ENCODE measurements around the gene FURIN.

The FURIN gene

DNA sequence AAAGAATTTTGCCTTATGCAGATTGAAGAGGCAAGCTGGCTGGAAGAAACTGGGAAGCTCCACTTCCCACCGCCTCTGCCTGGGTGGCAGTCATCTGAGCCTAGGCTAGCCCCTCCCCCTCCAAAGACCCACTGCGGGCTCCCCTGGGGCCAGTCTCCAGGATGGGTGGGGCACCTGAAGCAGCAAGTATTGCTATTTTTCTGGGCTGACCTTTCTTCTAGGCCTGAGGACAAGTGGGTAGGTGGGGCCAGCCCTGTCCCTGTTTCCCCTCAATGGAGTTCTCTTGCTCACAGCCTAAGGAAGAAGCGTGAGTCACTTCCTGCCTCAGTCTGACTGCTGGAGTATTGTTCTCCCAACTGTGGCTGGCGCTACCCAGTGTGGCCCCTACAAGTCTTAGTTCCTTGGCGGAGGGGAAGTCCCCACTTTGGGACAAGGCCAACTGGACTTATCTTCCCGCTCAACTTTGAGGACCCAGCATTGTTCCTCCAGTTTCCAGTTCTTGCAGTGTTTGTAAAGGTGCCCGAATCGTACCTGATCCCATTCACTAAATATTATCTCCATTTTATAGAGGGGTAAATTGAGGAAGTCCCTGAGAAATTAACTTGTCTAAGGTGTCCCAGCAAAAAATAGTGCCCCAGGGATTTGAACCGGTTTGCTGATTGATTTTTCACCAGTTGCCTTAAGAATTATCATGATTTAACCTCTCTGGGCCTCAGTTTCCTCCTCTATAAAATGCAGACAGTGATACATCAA is 1.4 kb downstream of the FURIN start:
- TF ChIP-seq, protein P1, sequence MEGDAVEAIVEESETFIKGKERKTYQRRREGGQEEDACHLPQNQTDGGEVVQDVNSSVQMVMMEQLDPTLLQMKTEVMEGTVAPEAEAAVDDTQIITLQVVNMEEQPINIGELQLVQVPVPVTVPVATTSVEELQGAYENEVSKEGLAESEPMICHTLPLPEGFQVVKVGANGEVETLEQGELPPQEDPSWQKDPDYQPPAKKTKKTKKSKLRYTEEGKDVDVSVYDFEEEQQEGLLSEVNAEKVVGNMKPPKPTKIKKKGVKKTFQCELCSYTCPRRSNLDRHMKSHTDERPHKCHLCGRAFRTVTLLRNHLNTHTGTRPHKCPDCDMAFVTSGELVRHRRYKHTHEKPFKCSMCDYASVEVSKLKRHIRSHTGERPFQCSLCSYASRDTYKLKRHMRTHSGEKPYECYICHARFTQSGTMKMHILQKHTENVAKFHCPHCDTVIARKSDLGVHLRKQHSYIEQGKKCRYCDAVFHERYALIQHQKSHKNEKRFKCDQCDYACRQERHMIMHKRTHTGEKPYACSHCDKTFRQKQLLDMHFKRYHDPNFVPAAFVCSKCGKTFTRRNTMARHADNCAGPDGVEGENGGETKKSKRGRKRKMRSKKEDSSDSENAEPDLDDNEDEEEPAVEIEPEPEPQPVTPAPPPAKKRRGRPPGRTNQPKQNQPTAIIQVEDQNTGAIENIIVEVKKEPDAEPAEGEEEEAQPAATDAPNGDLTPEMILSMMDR (IDR thresholded peaks at IDR 0.05; ENCODE audit: extremely low read depth, insufficient read depth, missing control alignments), result no peak
- DNase-seq (ENCODE audit: low spot score), result no peak
- in situ Hi-C loops (cut with MboI; ENCODE audit: low pct_unique_long_range_greater_than_20kb, low sequenced_read_pairs, unreplicated experiment), result no loop called here

DNA sequence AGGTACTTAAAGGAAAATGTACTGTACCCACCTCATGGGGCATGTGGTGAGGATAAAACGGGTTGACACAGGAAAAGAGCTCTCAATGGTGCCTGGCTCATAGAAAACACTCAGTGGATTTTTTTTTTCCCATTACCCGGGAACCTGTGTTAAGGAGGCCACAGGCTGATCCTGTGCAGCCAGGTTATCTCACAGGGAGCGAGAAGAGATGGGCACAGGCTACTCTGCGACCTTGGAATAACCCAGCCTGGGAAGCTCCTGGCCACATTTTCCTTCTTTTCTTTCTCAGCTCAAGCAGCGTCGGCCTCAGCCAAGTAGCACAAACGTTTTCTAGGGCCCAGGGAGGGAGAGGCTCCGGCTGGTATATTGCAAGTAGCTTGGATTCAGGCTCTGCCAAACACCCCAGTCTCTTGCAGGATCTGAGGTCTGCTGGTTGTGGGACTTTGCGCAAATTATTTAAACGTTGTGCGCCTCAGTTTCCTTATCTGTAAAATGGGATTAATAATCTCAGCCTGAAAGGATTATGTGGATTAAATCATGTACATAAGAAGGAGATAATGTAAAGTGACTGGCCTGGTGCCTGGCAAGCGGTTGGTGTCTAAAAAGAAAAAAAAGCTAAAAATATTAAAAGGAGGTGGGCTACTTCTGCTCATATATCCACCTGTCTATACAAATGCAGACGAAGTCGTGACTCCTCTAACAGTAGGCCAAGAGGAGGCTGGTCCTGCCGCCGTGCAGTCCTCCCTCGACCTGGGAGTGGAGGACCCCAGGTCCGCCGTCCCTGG is 2.2 kb downstream of the FURIN start:
- TF ChIP-seq, protein P1 (IDR thresholded peaks at IDR 0.05; ENCODE audit: extremely low read depth, insufficient read depth, missing control alignments), result no peak
- DNase-seq (ENCODE audit: low spot score), result peak; percentile 47
- in situ Hi-C loops (cut with MboI; ENCODE audit: low pct_unique_long_range_greater_than_20kb, low sequenced_read_pairs, unreplicated experiment), result no loop called here

DNA sequence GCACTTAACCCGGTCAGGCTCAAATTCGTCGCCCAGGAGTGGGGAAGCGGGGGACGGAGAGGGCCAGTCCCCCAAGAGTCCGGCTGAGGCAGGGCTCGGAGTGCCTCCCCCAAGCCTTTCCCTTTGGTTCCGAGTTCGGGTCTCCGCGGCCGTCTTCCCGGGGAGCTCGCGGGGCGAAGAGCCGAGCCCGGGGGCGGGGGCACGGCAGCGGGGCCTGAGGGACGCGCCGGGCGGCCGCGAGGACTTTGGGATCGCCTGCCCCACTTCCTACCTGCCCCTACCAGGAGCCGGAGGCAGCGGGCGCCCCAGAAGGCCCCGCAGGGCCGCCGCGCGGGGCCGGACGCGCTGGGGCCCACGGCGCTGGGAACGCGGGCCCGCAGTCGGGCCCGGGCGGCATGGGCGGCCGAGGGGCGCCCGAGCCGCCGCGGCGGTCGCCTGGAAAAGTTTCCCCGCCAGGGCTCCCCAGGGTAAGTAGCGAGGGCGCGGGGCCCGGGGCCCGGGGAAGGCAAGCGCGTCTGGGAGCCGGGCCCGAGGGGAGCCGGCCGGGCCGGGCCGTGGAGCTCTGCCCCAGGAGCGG is 2.8 kb downstream of the FURIN start:
- DNase-seq (ENCODE audit: low spot score), result peak; percentile 65
- TF ChIP-seq, protein P1 (IDR thresholded peaks at IDR 0.05; ENCODE audit: extremely low read depth, insufficient read depth, missing control alignments), result no peak
- in situ Hi-C loops (cut with MboI; ENCODE audit: low pct_unique_long_range_greater_than_20kb, low sequenced_read_pairs, unreplicated experiment), result no loop called here

DNA sequence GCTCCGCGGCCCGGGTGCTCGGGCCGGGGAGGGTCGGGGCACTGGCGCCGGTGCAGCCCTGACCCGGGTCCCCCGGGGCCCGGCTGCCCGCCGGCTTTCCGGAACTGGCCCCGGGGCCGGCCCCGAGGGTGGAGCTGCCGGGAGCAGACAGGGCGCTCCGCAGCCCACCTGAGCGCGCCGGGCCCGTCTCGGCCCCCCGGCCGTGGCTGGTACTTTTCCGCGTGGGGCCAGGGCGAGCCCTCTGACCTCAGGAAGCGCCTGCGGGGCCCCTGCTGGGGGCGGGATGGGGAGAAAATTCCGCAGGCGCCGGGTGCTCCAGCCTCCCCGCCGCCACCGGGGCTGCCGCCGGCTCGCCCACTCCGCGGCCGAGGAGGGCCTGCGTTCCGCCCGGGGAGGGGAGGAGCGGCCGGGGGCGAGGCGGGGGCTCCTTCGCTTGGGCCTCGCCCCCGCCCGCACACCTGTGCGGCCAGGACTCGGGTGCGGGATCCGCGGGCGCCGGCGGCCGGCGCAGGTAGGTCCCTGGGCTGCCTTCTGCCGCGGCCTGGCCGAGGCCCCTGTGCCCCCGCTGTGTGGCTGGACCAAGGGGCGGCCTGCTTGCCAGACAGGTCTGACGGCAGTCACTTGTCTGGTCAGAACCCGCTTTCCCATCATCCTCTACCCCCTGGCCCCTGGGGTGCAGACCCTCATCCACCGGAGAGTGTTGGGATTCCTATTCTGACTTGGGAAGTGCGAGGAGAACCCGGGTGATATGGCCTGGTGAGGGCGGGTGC is 3.5 kb downstream of the FURIN start:
- TF ChIP-seq, protein P1 (IDR thresholded peaks at IDR 0.05; ENCODE audit: extremely low read depth, insufficient read depth, missing control alignments), result no peak
- in situ Hi-C loops (cut with MboI; ENCODE audit: low pct_unique_long_range_greater_than_20kb, low sequenced_read_pairs, unreplicated experiment), result no loop called here
- DNase-seq (ENCODE audit: low spot score), result peak; percentile 65

DNA sequence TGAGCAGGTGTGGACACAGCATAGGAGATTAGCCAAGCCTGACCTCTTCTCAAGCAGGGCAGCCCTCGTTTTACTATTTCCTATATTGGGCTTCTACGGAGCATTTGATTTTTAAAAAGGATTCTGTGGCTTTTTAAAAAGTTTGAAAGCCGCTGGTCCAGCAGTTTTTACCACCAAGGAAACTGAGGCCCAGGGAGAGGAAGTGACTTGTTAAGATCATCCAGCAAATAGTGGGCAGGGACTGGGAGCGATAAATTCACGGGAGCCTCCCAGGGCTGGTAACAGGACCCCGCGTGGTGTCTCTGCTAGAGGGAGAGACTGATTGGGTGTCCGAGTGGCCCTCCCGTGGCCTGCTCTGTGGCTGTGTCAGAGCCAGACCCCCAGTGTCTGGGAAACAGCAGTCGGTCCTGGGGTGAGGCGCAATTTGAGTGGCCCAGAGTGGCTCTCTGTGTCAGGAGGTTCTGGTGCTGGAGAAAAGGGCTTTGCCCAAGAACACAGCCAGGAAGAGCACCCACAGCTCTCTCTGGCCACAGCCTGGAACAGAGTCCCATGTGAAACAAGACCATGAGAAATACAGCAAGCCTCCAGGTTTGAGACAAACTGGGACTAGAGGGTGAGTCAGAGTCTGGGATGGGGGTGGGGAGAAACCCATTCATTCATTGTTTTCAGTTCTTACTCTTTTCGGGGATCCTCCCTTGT is 4.2 kb downstream of the FURIN start:
- peak; percentile 72 for DNase-seq (ENCODE audit: low spot score)
- in situ Hi-C loops (cut with MboI; ENCODE audit: low pct_unique_long_range_greater_than_20kb, low sequenced_read_pairs, unreplicated experiment), result no loop called here
- TF ChIP-seq, protein P1 (IDR thresholded peaks at IDR 0.05; ENCODE audit: extremely low read depth, insufficient read depth, missing control alignments), result no peak
